Posterior vena cava (tissue), 2 donors: ENCODE measurements around the gene PDE6A. TPM values are rescaled to one million over a fixed set of nuclear protein-coding genes. Genes with fewer than 3 reads are reported as not detected.
"Not testable (repeated sequence)": the region's sequence is repeated elsewhere in the genome, so short reads cannot be mapped to it uniquely, and the experiment has no call there.

Experiments used
- DNase-seq: peaks from one replicate; pipeline ENCODE4 v3.0.0-alpha.2; 2020; ENCODE audit warnings: low spot score
- intact Hi-C, 2 donors: fragments of 100-400 bp; cut with DNase I; formaldehyde crosslinking; loops; one replicate each; pipeline versions ENCODE4 v1.14.1 to v1.14.2; 2022 to 2023
- total RNA-seq, 2 donors: library from RNA; stranded (reverse); fragmentation: NEBNext Ultra II Directional; extraction: Animal tissue kit (Norgen Biotek cat#: 25700); gene quantifications; one replicate each; pipeline ENCODE4 v1.2.1, GENCODE V29; 2021
- donor health status: DM: yes; HTN: yes; CAD: no.
- donor health status: DM: yes; HTN: yes; CAD: no.

PDE6A gene
- total RNA-seq, 2 donors from 2014 or later = not detected

DNA sequence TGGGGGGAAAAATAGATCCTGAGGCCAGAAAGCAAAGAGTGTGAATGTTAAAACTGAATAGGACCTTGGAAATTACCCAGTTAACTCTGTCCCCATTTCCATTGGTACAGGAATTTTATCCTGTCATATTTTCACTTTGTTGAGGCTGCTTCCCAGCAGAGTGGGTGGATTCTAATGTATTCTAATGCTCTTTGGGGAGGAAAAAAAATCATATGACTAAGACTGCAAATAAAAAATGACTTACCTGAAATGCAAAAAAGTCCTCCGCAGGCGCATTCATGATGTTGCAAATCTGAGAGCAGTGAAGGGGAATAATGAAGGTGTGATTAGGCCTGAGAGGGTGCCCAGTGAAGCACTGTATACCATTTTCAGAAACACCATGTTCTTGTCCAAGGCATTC is 41.2 kb downstream of the PDE6A start:
- no peak for DNase-seq
- intact Hi-C loops = no loop called here

DNA sequence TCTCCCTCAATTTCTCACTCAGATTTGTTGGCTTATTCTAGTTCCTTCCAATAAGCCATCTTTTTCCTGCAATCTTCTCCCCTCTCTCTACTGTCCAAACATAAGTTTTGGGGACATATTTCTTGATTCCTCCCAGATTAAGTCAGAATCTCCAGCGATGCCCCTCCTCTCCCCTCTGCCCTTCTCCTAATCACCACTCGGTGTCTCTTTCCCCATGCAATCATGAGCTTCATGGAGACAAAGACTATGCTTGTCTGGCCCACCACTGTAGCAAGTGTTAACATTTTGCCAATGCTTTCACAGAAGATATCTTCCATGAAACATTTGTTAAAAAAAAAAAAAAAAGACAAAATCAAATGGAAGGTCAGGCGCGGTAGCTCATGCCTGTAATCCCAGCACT is 42.4 kb downstream of the PDE6A start:
- intact Hi-C loops = no loop called here
- DNase-seq = no peak

- intact Hi-C loops = no loop called here
- DNase-seq = no peak
These were observed 43.1 kb downstream of the PDE6A start for GRCh38 chr5:149901511-149901910.

GRCh38 chr5:149900390-149900789 is 44.2 kb downstream of the PDE6A start:
- DNase-seq = no peak
- intact Hi-C loops = no loop called here

- DNase-seq = no peak
- intact Hi-C loops = no loop called here
These were observed 45.8 kb downstream of the PDE6A start for GRCh38 chr5:149898811-149899210.

GRCh38 chr5:149895416-149896345 is 48.9 kb downstream of the PDE6A start:
- no peak for DNase-seq
- intact Hi-C loops = no loop called here

DNA sequence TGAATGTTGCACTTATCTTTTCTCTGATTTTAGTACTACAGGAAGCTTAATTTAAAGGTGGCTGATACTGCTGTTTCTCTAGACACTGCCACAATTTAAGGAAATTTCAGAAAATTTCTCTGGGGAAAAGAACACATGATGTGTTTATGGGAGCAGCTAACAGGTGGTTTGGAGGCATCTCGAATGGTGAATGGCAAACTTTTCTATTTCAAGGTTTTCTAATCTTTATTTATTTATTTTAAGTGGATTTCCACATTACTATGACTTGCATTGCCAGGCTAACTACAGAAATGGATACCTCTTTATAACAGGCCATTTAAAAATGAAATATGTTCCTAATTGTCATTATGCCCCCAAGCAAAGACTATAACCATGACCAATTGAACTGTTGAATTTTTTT is 50.4 kb downstream of the PDE6A start:
- DNase-seq = no peak
- intact Hi-C loops = no loop called here

DNA sequence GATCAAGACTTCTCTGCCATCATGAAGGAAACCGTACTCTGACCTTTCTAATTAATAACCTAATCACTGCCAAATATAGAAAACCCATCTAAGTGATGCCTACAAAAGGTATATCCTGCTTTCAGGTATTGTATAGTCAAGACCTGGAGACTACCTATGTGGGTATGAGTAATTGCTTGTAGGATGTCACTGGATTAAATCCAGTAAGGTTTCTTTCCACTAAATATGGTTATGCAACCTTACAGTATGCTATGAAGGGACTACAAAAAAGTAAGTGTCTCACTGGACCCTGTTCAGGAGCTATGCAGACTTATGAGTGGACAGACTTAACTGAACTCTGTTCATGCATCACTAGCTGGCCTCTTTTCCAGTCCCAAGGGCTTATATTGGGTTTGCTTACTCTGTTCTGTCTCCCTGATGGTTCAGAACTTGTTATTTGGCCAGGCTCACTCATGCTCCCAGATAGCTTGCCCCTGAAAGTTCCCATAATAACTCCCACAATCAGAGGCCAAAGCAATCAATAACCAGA is 51.1 kb downstream of the PDE6A start:
- DNase-seq = no peak
- intact Hi-C loops = no loop called here

- intact Hi-C loops = no loop called here
- DNase-seq = no peak
These were observed 52.0 kb downstream of the PDE6A start for GRCh38 chr5:149892594-149892993.

- intact Hi-C loops = no loop called here
- no peak for DNase-seq
These were observed 56.3 kb downstream of the PDE6A start for GRCh38 chr5:149888280-149888679.

GRCh38 chr5:149887622-149888183 is 56.9 kb downstream of the PDE6A start:
- no peak for DNase-seq
- intact Hi-C loops = no loop called here

DNA sequence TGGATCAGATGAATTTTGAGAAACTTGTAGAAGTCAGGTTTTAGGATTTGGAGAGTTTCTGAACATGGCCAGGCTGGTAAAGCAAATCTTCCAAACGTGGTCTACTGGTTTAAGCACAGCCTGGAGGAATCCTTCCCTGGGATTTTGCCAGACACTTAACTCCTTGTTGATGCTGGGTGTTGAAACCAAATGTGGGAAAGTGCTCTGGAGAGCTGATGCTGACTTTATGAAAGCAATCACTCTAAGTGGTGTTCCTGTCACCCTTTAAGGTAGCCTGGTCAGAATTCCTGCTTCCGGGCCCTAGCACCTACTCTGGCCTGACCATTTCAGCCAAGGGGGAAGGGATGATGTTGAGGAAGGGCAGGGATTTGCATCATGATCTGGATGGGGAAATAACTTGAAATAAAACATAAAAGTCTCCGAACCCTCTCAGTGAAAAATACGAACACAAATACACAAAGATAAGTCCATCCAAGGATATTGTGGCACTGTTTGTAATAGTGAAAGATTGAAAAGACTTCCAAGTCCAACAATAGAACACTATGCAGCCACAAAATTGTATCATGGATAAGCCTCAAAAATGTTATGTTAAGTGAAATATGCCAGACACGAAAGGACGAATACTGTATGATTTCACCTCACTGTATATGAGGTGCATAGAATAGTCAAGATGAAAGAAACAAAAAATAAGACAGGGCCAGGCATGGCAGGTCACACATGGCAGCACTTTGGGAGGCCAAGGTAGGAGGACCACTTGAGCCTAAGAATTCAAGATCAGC is 57.7 kb downstream of the PDE6A start:
- intact Hi-C loops = no loop called here
- no peak for DNase-seq

DNA sequence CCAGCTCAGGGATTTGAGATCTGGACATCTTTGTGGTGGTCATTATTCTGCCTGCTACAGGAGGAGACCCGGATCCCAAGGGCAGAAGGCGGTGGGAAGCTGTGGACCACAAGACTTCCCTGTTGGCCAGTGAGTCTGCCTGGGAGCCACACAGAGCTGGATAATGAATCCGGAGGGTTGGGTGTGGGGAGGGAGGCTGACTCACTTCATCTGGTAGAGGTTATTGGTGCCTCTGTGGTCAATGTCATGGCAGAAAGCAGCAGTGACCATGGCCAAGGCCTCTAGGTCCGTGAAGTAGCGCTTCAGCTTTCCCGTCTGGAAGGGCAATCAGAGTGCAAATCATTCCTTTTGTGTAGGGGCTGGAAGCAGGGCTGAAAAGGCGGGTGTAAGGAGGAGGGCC is 58.5 kb downstream of the PDE6A start:
- intact Hi-C loops = no loop called here
- DNase-seq = no peak

DNA sequence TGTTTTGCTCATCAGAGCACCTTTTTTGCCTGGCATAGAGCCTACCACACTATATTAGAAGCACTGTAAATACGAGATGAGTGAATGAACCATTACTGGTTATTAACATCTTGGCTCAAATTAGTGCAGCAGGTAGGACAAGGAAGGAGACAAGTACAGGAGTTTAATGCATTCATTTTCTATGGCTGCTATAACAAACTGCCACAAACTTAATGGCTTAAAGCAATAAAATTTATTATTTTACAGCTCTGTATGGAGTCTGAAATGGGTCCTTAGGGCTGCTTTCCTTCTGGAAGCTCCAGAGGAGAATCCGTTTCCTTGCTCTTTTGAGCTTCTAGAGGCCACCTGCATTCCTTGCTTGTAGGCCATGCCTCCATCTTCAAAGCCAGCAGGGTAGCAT is 59.1 kb downstream of the PDE6A start:
- no peak for DNase-seq
- intact Hi-C loops = no loop called here

- DNase-seq = no peak
- intact Hi-C loops = no loop called here
These were observed 61.0 kb downstream of the PDE6A start for GRCh38 chr5:149883550-149883949.

DNA sequence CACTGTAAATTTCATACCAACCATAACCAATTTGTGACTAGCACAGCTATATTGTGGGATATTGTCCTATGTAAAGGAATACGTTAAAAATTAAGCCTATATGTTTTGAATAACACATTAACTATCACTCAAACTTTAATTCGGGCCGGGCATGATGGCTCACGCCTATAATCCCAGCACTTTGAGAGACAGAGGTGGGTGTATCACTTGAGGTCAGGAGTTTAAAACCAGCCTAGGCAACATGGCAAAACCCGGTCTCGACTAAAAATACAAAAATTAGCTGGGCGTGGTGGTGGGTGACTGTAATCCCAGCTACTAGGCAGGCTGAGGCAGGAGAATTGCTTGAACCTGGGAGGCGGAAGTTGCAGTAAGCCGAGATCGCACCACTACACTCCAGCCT is 62.0 kb downstream of the PDE6A start:
- intact Hi-C loops, DNase-seq: not testable (repeated sequence)

DNA sequence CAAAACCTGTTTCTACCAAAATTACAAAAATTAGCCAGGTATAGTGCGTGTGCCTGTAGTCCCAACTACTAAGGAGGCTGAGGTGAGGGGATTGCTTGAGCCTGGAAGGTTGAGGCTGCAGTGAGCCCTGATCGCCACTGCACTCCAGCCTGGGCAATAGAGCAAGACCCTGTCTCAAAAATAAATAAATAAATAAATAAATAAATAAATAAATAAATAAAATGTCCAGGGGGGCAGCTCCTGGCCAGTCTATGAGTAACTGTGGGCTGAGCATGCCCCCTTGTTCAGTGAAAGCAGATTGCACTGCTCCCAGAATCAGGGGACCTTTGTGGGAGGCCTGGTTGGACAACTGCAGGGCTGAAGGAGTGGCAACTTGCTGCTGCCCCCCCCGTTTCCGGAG is 62.7 kb downstream of the PDE6A start:
- no peak for DNase-seq
- intact Hi-C loops = no loop called here

GRCh38 chr5:149881069-149881622 is 63.4 kb downstream of the PDE6A start:
- intact Hi-C loops = no loop called here
- DNase-seq = no peak

GRCh38 chr5:149879593-149879992 is 65.0 kb downstream of the PDE6A start:
- DNase-seq, intact Hi-C loops: not testable (repeated sequence)

GRCh38 chr5:149878371-149878770 is 66.2 kb downstream of the PDE6A start:
- no peak for DNase-seq
- intact Hi-C loops = no loop called here
